Esophagus squamous epithelium (tissue), 5 donors: ENCODE measurements around the gene CLCN4. TPM values are rescaled to one million over a fixed set of nuclear protein-coding genes. Genes with fewer than 3 reads are reported as not detected.

ENCODE experiments used
- DNase-seq: peaks from one replicate; lab custom pipeline; 2025; lab: John Stamatoyannopoulos, UW
- H3K27ac ChIP-seq, 4 donors: fragments of 200-600 bp; sonication (generic); one replicate each; pipeline ENCODE4 v1.5.1; 2016 to 2019; ENCODE audit warnings: mild to moderate bottlenecking in 1 of 4
- H3K27me3 ChIP-seq, 4 donors: fragments of 200-600 bp; sonication (generic); 1 replicate in 3 of 4; 2 replicates in 1 of 4; pipeline versions ENCODE4 v1.5.1 to v1.6.0; 2017 to 2021; ENCODE audit warnings: antibody characterized with exemption in 1 of 4
- H3K36me3 ChIP-seq, 3 donors: fragments of 200-600 bp; sonication (generic); one replicate each; pipeline ENCODE4 v1.5.1; 2016 to 2019
- H3K4me1 ChIP-seq, 3 donors: fragments of 200-600 bp; sonication (generic); one replicate each; pipeline ENCODE4 v1.5.1; 2017 to 2019
- H3K4me3 ChIP-seq, 4 donors: fragments of 200-600 bp; sonication (generic); 1 replicate in 3 of 4; 2 replicates in 1 of 4; pipeline ENCODE4 v1.5.1; 2016 to 2019; ENCODE audit warnings: mild to moderate bottlenecking in 2 of 4, moderate library complexity in 1 of 4
- H3K9me3 ChIP-seq, 3 donors: fragments of 200-600 bp; sonication (generic); one replicate each; pipeline ENCODE4 v1.5.1; 2016 to 2019
- POLR2A ChIP-seq, 4 donors: fragments of 450-650 bp; IDR thresholded peaks; one replicate each; pipeline ENCODE4 v1.6.1; 2017; ENCODE audit warnings: antibody characterized with exemption in 4 of 4, mild to moderate bottlenecking in 4 of 4, moderate library complexity in 3 of 4
- WGBS, 2 donors: methylation state at CpG; one replicate each; pipeline ENCODE4 v1.1.5; 2018; 5-methylcytosine and 5-hydroxymethylcytosine counted together
- intact Hi-C: fragments of 100-400 bp; cut with DNase I; formaldehyde crosslinking; loops from one replicate; pipeline ENCODE4 v1.15.0; 2022
- total RNA-seq, 4 donors: library from RNA; depleted of rRNA; stranded (reverse); fragments of >200 nt; gene quantifications; one replicate each; pipeline ENCODE4 v1.1.0, GENCODE V29; 2016
- TF ChIP-seq, protein P1 (sequence below), 6 experiments: fragments of 450-650 bp in 4 of 6; fragments of 200-600 bp in 2 of 6; sonication (generic) in 2 of 6; IDR thresholded peaks; one replicate each; pipeline ENCODE4 v1.5.1; 2016 to 2019; ENCODE audit warnings: antibody characterized with exemption in 6 of 6, mild to moderate bottlenecking in 4 of 6, moderate library complexity in 4 of 6
- donor health status: DM: yes; HTN: yes; CAD: no.

CLCN4 gene
- 1 to 10 TPM in 1 of 4 donors, under 1 TPM in 3; 0.04 to 3.1 (median 0.53) TPM for total RNA-seq

DNA sequence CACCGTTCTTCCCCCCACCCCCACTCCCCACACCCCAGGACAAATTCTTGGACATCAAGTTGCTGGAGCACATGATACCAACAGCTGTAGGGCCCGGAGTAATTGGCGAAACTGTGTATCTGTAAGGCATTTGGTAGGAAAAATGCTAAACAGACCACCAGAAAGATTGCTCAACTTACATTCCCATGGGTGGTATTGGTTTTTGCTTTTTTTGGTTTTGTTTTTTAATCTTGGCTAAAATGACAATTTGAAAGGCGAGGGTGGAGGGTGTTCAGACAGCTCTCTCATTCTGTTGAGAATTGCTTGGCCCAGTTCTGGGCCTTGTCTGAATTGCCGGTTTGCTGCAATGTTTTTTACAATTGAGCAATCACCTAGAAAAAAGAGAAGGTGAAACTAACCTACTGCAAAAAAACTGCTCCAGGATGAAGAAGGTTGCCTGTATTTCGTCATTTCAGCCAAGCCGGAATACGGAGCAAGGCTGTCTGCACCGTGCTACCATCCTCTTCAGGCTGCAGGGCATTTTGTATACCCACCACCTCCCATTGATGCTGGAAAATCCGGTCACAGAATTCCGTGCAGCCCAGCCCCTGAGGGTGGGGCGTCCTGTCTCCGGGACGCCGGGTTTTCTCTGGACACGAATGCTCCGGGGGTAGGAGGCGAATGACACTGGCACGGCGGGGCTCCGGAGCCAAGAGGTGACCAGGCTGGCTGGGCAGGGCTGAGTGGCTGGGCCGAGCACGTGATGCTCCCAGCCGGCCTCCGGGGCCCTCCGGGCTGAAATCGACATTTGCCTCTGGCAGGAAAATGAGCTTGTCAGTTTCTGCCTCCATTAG, at the start of gene CLCN4:
Gene CLCN4 (plus strand): TSS at position 777 of the 833 bp plus-strand sequence. CDS start 28,058 bp downstream, outside the sequence.
- TF ChIP-seq, protein P1, sequence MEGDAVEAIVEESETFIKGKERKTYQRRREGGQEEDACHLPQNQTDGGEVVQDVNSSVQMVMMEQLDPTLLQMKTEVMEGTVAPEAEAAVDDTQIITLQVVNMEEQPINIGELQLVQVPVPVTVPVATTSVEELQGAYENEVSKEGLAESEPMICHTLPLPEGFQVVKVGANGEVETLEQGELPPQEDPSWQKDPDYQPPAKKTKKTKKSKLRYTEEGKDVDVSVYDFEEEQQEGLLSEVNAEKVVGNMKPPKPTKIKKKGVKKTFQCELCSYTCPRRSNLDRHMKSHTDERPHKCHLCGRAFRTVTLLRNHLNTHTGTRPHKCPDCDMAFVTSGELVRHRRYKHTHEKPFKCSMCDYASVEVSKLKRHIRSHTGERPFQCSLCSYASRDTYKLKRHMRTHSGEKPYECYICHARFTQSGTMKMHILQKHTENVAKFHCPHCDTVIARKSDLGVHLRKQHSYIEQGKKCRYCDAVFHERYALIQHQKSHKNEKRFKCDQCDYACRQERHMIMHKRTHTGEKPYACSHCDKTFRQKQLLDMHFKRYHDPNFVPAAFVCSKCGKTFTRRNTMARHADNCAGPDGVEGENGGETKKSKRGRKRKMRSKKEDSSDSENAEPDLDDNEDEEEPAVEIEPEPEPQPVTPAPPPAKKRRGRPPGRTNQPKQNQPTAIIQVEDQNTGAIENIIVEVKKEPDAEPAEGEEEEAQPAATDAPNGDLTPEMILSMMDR (IDR thresholded peaks at IDR 0.05), result no peak
- no peak for TF ChIP-seq POLR2A (IDR thresholded peaks at IDR 0.05)
- Histone ChIP-seq H3K27ac (peak within 1 kb of the TSS in 3 of 4 donors; percentile 3 to 59 (median 14)), H3K36me3 (no peaks in the 10 kb centered on the region), H3K4me1 (peaks cover 0 to 27% (median 0%) of the 10 kb centered on the region in 3 donors), H3K27me3 (peaks cover 0 to 32% (median 0%) of the 10 kb centered on the region in 4 donors), H3K4me3 (peak within 1 kb of the TSS in 3 of 4 donors; percentile 29 to 54 (median 37)), H3K9me3 (no peaks in the 10 kb centered on the region)
- WGBS, 2 donors, result 42 to 57% methylated on average over 9 to 10 of the region's 27 CpGs
- intact Hi-C loops, result no loop called here
- DNase-seq, result no peak

DNA sequence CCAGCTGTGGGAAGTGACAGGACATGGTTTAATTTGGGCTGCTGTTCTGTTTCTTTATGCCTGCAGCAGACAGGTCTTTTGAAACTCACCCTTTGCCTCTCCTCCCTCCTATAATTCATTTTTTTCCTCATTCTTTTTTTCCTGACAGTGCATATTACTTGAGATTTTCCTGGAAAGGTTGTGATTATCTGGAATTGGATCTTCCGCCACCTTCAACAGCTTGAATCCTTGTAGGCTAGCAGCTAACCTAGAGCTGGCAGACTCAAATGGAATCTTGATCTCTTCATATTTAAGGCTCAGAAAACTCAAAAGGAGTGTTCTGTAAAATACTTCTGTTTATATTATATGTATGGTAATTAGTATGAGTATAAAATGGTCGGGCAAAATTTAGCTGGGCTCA, 49.3 kb upstream of the CLCN4 start:
- WGBS, 2 donors, result 78 to 82% methylated on average over 2 of the region's 2 CpGs
- Histone ChIP-seq H3K4me1 (peaks cover 0 to 65% (median 3%) of the 10 kb centered on the region in 3 donors), H3K36me3 (peaks cover 0 to 29% (median 0%) of the 10 kb centered on the region in 3 donors), H3K9me3 (no peaks in the 10 kb centered on the region), H3K4me3 (no peak overlapping the region), H3K27ac (peak overlapping the region in 2 of 4 donors; percentile 37 to 74), H3K27me3 (no peaks in the 10 kb centered on the region)
- DNase-seq, result no peak
- TF ChIP-seq POLR2A (IDR thresholded peaks at IDR 0.05), result no peak
- TF ChIP-seq, protein P1 (IDR thresholded peaks at IDR 0.05), result no peak
- intact Hi-C loops, result no loop called here

DNA sequence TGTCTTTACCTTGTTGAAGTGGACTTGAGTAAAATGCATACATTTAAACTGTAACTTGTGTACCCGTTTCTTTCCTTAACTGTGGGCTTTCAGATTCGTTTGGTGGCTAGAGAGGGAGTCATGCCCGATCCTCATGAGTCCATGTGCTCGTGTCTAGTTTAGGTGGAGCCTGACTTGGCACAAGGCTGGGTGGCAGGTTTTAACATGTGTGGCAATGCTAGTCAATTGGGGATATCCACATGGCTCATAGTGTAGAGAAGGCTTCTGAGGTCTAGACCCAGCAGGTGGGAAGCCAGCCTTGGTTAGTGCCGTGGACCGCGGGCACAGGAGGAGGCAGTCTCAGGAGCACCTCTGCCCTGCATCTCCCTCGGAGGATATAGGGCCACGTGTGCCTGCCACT, 48.5 kb upstream of the CLCN4 start:
- no peaks in the 10 kb centered on the region for H3K9me3 ChIP-seq
- 16 to 42% methylated on average over 6 of the region's 9 CpGs for WGBS, 2 donors
- intact Hi-C loops, result no loop called here
- peaks cover 0 to 65% (median 3%) of the 10 kb centered on the region in 3 donors for H3K4me1 ChIP-seq
- no peak for TF ChIP-seq POLR2A (IDR thresholded peaks at IDR 0.05)
- TF ChIP-seq, protein P1 (IDR thresholded peaks at IDR 0.05), result no peak
- peak overlapping the region in 1 of 4 donors; percentile 25 for H3K27ac ChIP-seq
- DNase-seq, result no peak
- H3K36me3 ChIP-seq, result peaks cover 0 to 22% (median 0%) of the 10 kb centered on the region in 3 donors
- H3K27me3 ChIP-seq, result no peaks in the 10 kb centered on the region
- H3K4me3 ChIP-seq, result no peak overlapping the region

DNA sequence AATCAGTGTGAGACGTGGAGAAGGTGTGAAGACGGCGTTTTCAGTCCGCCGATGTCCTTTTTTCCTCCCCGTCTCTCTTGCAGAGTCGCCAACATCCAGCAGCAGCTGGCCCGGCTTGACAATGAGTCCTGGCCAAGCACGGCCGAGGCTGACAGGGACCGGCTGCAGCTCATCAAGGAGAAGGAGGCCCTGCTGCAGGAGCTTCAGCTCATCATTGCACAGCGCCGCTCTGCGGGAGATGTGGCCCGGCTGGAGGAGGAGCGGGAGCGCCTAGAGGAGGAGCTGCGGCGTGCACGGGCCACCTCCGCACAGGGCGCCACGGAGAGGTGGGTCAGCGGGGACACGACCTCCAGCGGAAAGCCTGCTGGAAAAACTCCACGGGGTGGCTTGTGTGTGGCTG, 47.1 kb upstream of the CLCN4 start:
- H3K9me3 ChIP-seq, result no peaks in the 10 kb centered on the region
- intact Hi-C loops, result no loop called here

More for the DNA sequence above, 47.1 kb upstream of the CLCN4 start:
- H3K27me3 ChIP-seq, result no peaks in the 10 kb centered on the region
- no peak overlapping the region for H3K4me3 ChIP-seq
- H3K4me1 ChIP-seq, result peaks cover 0 to 65% (median 3%) of the 10 kb centered on the region in 3 donors
- TF ChIP-seq POLR2A (IDR thresholded peaks at IDR 0.05), result no peak
- TF ChIP-seq, protein P1 (IDR thresholded peaks at IDR 0.05), result peak in 1 of 6 experiments; percentile 5
- H3K27ac ChIP-seq, result peak overlapping the region in 3 of 4 donors; percentile 38 to 76 (median 68)
- peaks cover 0 to 17% (median 0%) of the 10 kb centered on the region in 3 donors for H3K36me3 ChIP-seq
- WGBS, 2 donors, result 58 to 76% methylated on average over 5 of the region's 27 CpGs
- no peak for DNase-seq
